ENCODE measurements around the gene SQOR.

The SQOR gene

DNA sequence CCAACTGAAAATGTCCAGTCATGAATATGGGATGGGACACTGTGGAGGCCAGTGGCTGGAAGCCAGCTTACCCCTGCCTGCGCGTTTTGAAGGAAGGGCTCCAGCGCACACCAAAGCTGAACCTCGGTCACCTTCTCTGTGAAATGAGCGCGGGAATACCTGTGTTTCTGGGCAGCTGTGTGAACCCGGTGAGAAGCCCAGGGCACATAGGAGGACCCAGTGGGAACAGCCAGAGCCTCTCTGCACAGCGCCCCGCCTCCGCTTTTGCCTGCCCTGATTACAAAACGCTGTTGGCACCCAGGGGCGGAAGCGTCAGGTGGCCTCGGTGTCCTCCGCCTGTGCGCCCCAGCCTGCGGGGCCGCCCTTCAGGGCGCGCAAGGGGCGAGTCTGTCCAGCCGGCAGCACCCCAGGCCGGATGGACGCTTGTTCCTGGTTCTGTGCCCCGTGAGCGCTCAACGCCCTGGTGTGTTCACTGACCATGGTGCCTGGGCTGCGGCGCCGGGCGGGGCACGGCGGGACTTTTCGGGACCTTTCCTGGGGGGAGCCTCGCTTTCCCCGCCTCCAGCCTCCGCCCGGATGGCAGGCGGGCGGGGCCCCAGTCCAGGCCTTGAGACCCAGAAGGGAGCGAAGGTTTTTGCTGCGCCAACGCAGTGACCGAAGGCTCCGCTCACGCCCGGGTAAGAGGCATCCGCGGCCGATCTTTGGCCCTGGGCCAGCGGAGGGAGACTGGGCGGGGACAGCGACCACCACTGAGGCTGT lies at the start of gene SQOR:
Gene SQOR, plus strand, starts transcription at position 598 of the 759 bp plus-strand sequence. CDS start 23,895 bp downstream, outside the sequence.
- no peak for DNase-seq (ENCODE audit: low spot score)

DNA sequence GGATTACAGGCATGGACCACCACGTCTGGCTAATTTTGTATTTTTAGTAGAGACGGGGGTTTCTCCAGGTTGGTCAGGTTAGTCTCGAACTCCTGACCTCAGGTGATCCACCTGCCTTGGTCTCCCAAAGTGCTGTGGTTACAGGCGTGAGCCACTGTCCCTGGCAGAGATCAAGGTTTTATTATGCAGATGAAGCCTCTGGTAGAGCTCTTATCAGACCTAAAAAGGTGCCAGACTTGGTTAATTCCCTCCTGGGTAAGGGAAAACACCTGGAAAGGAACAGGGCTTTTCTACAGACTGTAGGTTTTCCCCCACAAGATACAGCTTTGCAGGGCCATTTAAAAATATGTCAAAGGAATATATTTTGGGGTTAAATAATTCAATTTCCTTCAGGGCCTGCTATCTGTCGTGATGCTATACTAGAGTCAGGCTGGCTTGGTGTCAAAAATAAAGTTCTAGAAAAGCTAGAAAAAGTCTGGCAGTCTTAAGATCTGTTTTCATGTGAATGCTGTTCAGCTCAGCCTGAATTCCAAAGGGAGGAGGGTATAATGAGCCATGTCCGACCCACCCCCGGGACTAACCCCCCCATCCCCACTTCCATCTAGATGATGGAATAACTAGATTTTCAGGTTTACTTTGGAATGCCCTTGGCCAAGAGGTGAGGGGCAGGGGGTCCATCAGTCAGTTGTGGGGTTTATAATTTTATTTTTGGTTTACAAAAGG lies 49.6 kb upstream of the SQOR start:
- no peak for DNase-seq (ENCODE audit: low spot score)

DNA sequence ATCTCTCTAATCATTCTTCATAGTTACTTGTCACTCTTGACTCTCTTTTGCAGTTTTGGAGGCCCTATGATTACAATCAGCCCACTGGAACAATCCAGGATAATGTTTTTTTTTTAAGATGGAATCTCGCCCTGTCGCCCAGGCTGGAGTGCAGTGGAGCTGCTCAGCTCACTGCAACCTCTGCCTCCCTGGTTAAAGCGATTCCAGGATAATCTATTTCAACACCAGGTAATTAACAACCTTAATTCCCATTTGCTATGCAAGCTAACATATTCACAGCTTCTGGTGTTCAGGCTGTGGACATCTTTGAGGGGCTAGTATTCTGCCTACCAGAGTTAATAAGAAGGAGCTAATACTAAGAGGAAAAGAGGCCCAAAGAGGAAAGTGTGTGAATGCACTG lies 48.7 kb upstream of the SQOR start:
- DNase-seq (ENCODE audit: low spot score), result no peak

GRCh38 chr15:45586601-45587094 lies 48.2 kb upstream of the SQOR start:
- DNase-seq (ENCODE audit: low spot score), result no peak

- DNase-seq (ENCODE audit: low spot score), result peak; percentile 66
These were observed 47.5 kb upstream of the SQOR start, which contains the start of gene BLOC1S6 for GRCh38 chr15:45587095-45587862. Gene BLOC1S6 (plus strand): TSS chr15:45587379. CDS start chr15:45587444, 65 bp downstream.

DNA sequence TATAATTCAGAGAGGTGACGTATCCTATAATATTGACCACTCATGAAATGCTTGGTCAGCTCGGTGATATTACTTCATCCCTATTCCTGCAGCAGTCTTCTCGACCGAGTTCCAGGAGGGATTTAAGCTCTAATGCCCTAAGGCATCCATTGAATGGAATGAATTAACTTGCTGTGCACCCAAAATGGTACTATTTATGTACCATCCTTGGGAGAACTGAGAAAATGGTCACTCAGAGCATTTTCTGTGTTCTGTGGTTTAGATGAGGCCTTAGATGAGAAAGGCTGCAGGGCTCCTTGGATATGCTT lies 47.0 kb upstream of the SQOR start:
- no peak for DNase-seq (ENCODE audit: low spot score)

DNA sequence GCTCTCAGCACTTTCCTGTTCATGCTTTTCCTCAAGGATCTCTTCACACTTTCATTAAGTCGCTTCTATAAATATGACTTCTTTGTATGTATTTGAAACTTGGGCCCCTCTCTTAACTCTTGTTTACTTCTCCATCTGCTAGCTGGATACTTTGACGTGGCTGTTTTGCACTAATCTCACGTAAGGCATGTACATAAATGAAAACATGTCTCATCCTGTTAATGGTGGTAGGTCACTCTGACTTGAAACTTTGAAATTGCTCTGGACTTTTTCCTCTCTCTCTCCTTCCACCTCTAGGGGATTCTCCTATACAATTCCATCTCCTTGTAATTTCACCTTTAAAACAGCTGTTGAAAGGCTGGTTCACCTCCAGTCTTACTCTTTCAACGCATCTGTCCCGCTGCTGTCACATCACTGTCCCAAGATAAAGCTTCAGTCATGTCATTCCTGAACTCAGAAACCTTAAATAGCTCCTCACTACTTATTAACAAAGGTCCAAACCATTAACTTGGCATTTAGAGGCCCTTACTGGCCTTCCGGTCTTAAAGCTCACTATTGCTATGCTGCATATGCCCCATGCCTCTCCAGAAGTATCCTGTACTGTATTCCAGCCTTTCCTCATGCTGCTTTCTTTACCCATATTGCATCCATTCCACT lies 46.5 kb upstream of the SQOR start:
- DNase-seq (ENCODE audit: low spot score), result no peak

- no peak for DNase-seq (ENCODE audit: low spot score)
These were observed 45.6 kb upstream of the SQOR start for GRCh38 chr15:45589256-45589655.

DNA sequence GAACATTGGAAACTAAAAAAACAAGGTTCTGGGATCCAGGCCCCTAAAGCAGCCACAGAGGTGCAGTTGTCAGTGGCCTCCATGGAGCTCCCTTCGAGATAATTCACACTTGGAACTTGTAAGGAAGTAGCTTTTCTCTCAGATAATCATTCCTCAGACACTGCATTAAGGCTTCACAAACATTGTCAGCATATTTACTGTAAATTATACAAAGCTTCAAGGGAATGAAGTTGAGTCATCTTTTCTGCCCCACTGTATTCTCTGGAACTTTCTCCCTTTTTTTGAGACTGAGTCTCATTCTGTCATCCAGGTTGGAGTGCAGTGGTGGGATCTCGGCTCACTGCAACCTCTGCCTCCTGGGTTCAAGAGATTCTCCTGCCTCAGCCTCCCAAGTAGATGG lies 40.5 kb upstream of the SQOR start:
- no peak for DNase-seq (ENCODE audit: low spot score)

DNA sequence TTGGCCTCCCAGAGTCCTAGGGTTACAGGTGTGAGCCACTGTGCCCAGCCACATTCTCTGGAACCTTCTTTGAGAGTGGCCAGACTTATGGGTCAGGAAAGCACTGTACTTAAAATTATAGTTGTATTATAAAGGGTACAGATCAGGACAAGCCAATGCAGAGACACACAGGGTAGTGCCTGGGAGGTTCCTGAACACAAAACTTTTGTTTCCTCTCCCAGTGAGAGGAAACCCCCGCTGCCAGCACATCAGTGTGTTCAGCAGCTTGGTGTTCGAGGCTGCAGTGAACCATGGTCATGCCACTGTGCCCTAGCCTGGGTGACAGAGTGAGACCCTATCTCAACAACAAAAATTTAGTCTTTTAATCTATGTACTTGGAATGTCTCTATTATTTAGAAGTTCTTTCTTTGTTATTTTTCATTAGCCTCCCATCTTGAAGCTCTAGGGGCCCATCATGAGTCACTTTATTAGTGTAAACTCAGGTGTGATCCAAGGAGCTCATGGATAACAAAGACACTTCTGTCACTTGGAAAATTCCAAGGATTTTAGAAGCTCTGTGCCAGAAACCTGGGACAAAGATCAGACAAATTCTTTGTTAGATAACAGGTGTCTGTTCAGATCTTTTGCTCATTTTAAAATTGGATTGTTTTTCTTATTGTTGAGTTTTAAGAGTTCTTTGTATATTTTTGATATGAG lies 39.8 kb upstream of the SQOR start:
- DNase-seq (ENCODE audit: low spot score), result no peak

- no peak for DNase-seq (ENCODE audit: low spot score)
These were observed 30.9 kb upstream of the SQOR start for GRCh38 chr15:45603881-45604280.

DNA sequence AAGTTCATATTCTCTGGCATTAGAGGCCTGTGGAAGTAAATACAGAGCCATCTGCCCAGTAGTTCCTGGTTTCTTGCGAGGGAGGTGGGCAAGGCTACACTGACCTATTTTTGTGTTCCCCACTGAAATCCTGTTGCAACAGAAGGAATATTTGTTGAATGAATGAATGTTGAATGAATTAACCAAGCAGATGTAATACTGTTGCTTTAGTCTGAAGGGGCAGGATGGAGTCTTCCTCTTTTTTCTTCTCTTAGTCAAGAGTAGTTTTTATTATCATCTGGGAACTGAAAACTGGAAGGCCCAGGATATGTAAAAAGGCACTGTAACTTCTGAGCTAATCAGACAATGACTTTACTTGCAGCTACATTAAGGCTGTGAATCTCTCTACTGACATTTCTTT lies 30.5 kb upstream of the SQOR start:
- no peak for DNase-seq (ENCODE audit: low spot score)

- no peak for DNase-seq (ENCODE audit: low spot score)
These were observed 28.4 kb upstream of the SQOR start for GRCh38 chr15:45606413-45606812.

- DNase-seq (ENCODE audit: low spot score), result no peak
These were observed 28.0 kb upstream of the SQOR start for GRCh38 chr15:45606841-45607240.

DNA sequence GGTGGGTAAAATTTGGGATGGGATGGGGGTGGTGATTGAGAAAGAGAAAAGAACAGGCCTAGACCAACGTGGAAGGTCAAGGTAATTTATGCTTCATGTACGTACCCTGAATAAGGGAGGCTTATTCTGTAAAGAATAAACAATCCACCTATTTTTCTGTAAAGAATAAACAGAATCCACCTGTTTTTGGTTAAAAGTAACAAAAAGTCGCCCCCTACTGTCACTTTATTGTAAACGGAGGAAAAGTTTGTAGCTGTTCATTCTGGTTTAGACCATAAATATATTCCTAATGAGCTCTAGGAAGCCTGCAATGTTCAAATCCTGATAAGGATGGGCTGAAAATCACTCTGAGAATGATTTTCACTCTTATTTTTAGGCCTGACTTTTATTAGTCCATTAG lies 23.5 kb upstream of the SQOR start:
- no peak for DNase-seq (ENCODE audit: low spot score)

GRCh38 chr15:45612790-45613415 lies 21.9 kb upstream of the SQOR start:
- DNase-seq (ENCODE audit: low spot score), result no peak

DNA sequence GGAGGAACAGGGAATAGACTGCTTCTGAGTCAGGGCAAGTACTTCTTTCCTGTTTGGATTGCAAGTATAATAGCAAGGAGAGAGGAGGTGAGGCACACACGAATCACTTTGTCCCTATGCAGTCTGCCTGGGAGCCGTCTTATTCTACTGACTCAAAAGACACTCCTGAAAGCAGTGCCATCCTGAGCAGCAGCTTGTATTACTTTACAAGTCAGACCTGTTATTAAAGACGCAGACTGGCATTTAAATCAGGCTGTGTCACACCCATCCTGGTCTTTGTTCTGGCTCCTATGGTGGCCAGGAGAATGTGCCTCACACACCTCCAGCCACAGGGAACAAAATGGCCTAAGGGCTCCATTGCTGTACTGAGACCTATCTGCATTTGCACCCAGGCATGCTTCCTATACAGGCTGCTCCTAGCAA lies 17.9 kb upstream of the SQOR start:
- DNase-seq (ENCODE audit: low spot score), result no peak

GRCh38 chr15:45618813-45619212 lies 16.0 kb upstream of the SQOR start:
- no peak for DNase-seq (ENCODE audit: low spot score)

DNA sequence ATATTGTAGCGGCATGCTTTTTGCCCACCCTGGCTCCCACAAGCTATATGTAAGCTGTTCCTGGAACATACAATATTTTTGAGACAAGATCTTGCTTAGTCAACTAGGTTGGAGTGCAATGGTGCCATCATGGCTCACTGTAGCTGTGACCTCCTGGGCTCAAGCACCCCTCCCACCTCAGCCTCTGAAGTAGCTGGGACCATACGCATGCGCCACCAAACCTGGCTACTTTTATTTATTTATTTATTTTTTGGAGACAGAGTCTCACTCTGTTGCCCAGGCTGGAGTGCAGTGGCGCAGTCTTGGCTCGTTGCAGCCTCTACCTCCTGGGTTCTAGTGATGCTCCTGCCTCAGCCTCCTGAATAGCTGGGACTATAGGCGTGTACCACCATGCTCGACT lies 6.7 kb upstream of the SQOR start:
- no peak for DNase-seq (ENCODE audit: low spot score)

- no peak for DNase-seq (ENCODE audit: low spot score)
These were observed 3.7 kb upstream of the SQOR start for GRCh38 chr15:45630917-45631691.
